ENCODE data around the gene KLF15. TPM values are rescaled to one million over a fixed set of nuclear protein-coding genes. Genes with fewer than 3 reads are reported as not detected.

Gene KLF15
- total RNA-seq, 1 donor from 2014 or later, result 44.6 TPM

DNA sequence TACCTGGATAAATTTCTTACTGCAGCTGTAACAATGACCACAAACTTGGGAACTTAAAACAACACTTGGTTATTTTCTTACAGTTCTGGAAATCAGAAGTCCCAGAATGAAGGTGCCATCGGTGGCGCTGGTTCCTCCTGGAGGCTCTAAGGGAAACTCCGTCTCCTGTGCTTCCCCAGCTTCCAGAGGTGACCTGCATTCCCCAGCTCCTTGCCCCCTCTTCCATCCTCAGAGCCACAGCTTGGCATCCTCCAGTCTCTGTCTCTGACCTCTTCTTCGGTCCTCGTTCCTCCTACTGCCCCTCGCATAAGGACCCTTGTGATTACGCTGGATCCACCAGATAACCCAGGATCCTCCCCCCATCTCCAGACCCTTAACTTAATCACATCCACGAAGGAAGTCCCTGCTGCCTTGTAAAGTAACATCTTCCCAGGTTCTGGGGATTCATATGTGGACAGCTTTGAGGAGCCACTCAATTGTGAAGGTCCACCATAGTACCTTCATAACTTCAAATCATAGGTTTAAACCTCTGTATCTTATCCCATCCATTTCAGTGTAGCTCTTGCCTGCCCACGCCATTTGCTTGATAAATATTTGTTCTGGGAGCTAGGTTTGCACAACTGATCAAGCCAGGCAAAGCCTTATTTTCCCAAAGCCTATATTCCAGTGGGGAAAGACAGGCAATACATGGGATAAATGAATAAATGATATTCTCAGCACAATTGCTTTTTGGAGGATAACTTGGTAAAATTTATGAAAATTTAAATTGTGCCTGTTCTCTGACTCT lies 34.8 kb downstream of the KLF15 start:
- ATAC-seq, result no peak
- TF ChIP-seq, protein P1, sequence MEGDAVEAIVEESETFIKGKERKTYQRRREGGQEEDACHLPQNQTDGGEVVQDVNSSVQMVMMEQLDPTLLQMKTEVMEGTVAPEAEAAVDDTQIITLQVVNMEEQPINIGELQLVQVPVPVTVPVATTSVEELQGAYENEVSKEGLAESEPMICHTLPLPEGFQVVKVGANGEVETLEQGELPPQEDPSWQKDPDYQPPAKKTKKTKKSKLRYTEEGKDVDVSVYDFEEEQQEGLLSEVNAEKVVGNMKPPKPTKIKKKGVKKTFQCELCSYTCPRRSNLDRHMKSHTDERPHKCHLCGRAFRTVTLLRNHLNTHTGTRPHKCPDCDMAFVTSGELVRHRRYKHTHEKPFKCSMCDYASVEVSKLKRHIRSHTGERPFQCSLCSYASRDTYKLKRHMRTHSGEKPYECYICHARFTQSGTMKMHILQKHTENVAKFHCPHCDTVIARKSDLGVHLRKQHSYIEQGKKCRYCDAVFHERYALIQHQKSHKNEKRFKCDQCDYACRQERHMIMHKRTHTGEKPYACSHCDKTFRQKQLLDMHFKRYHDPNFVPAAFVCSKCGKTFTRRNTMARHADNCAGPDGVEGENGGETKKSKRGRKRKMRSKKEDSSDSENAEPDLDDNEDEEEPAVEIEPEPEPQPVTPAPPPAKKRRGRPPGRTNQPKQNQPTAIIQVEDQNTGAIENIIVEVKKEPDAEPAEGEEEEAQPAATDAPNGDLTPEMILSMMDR (IDR thresholded peaks at IDR 0.05), result no peak
- Histone ChIP-seq H3K27me3 (no peaks in the 10 kb centered on the region), H3K36me3 (no peaks in the 10 kb centered on the region), H3K4me1 (no peaks in the 10 kb centered on the region), H3K4me3 (no peak overlapping the region), H3K9me3 (no peaks in the 10 kb centered on the region), H3K27ac (no peak overlapping the region)
- intact Hi-C loops (cut with DNase I), result no loop called here
- DNase-seq, result no peak

DNA sequence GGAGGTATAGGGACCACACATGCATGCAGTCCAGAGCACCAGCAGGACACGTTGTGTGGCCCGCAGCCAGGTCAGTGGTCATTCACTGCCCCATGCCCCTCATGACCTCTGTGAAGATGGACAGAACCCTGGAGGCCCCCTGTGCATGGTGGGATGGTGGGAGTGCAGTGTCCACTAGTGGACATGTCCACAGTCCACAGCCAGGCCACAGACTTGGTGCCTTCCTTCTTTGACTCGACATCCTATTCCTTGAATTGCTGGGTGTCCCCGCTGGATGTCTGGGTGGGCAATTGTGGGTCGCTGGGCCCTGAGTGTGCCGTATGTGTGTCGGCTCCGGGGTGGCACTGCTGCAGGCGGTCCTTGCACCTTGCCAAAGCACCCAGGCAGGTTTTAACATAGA lies 35.7 kb downstream of the KLF15 start:
- DNase-seq (no peak), ATAC-seq (peak; percentile 19)
- Histone ChIP-seq H3K4me3 (no peak overlapping the region), H3K27me3 (no peaks in the 10 kb centered on the region), H3K36me3 (no peaks in the 10 kb centered on the region), H3K4me1 (no peaks in the 10 kb centered on the region), H3K27ac (no peak overlapping the region), H3K9me3 (no peaks in the 10 kb centered on the region)
- intact Hi-C loops (cut with DNase I), result no loop called here
- TF ChIP-seq, protein P1 (IDR thresholded peaks at IDR 0.05), result no peak

DNA sequence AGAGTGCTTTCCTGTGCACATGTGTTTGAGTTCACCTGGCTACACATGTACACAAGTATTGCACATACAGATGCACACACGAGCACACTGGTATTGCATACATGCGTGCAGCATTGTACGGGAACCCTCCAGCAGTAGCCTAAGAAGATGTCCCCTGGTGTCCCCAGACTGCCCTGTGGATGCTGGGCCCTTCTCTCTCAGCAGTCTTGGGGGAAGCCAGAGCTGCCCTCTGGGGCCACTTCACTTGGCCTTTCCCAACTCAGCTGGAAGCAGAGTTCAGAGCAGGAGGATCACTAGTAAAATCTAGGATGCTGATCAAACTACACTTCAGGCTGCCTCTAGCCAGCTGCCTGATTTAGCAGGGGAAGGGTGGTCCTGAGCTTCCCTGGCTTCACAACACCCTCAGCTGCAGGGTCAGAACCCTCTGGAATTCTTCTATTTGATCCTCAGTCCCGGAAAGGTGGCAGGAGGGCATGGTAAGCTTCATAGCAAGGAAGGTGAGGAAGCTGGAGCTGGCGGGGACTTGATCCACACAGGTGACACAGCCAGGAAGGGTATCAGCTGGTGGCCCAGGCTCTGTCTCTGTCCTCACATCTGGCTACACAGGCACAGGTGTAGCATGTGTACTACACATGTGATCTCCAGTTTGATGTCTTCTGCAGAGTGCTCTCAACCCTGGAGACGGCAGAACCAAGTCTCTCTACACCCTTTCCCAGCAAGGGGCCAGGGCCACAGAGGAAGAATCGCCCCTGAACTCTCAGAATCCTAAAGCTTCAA lies 36.5 kb downstream of the KLF15 start:
- H3K4me1 ChIP-seq, result no peaks in the 10 kb centered on the region
- no peaks in the 10 kb centered on the region for H3K9me3 ChIP-seq
- TF ChIP-seq, protein P1 (IDR thresholded peaks at IDR 0.05), result no peak
- no peaks in the 10 kb centered on the region for H3K27me3 ChIP-seq
- H3K4me3 ChIP-seq, result no peak overlapping the region
- intact Hi-C loops (cut with DNase I), result no loop called here
- ATAC-seq (no peak), DNase-seq (no peak)
- H3K36me3 ChIP-seq, result no peaks in the 10 kb centered on the region
- H3K27ac ChIP-seq, result no peak overlapping the region

DNA sequence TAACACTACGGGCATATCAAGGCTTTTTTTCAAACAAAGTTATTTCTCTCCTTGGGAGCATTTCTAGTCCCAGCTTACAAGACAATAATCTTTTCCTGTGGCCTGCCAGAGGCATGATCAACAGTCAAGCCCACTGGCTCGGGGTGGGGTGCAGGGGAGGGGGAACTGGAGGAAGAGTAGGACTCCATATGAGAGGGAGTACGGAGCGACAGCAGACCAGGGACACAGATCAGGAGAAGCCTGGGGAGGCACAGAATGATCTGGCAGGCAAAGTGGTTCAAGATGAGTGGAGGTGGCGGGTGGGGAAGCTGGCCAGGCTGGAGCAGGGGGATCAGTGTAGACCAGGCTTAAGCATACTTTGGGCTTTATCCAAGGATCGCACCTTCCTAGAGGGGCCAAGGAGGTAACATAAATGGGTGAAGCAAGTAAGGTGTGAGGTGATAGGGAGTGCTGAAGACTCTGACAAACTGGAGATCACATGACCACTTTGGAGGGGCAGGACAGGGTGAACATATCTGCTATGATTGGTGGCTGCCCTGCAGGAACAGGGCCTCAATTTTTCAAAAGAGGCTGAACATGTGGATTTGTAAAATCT lies 37.4 kb downstream of the KLF15 start:
- intact Hi-C loops (cut with DNase I), result no loop called here
- DNase-seq, result no peak

More for the DNA sequence above, 37.4 kb downstream of the KLF15 start:
- no peaks in the 10 kb centered on the region for H3K36me3 ChIP-seq
- H3K9me3 ChIP-seq, result no peaks in the 10 kb centered on the region
- no peak for ATAC-seq
- TF ChIP-seq, protein P1 (IDR thresholded peaks at IDR 0.05), result no peak
- no peak overlapping the region for H3K27ac ChIP-seq
- H3K4me1 ChIP-seq, result no peaks in the 10 kb centered on the region
- no peaks in the 10 kb centered on the region for H3K27me3 ChIP-seq
- H3K4me3 ChIP-seq, result no peak overlapping the region
